ENCODE measurements around the gene RPL35.

Gene RPL35

DNA sequence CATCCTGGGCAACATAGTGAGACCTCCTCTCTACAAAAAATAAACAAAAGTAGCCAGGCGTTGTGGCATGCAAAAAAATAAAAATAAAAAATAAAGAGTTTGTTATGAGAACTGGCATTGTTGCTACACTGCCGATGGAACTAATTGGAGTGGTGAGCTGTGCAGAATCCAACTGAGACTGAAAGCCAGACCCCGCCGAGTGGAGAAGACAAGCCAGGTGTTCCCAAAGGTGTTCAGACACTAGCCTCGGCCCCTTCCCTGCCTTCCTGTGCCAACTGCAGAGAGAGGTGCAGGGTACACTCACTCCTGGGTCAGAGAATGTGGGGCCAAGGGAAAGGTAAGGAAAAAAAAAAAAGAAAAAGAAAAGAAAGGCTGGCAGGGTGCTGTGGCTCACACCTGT lies 46.2 kb downstream of the RPL35 start:
- no peak for DNase-seq

DNA sequence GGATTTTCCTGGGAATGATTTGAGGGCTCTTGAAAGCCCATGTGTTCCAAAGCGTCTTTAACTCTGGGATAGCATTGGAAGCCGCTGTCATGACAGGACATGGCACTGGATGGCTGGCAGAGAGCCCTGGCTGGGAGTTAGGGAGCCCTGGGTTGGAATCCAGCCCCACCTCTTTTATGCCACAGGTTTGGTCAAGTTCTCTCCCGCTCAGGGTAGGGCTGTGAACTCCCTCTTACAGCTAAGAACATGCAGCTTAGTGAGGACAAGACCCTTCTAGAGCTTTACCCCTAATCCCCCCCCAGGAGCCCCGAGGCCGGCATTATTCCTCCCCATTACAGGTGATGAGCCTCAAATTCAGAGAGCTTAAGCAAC lies 47.6 kb downstream of the RPL35 start:
- DNase-seq = no peak

DNA sequence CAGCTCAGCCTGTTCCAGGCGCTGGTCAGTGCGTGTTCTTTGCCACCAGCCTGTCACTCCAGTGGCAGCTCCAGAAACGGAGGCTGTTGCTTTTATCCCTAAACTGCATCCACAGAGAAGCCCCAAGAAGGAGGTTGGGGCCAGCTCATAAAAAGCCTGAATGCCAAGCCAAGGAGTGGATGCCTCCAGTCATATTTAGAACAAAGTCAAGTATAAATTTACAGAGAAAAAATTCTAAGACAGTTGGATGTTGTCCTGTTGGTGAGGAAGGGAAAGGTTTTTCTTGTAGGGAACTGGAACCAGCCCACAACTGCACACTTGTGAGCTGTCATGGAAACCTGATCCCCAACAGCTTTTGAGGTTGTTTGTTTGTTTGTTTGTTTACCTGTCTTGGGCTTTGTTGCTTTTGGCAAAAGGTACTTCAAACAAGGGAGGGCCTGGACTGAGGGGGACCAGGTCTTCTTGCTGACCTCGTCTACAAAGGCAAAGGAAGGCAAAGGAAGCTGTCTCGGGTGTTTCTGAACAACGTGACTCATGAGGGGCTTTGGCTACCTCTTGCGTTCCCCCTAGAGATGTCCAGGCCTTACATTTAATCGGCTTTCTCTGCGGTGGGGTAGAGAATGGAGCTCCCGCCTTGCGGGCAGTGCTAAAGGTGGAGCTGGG lies 48.1 kb downstream of the RPL35 start:
- no peak for DNase-seq

DNA sequence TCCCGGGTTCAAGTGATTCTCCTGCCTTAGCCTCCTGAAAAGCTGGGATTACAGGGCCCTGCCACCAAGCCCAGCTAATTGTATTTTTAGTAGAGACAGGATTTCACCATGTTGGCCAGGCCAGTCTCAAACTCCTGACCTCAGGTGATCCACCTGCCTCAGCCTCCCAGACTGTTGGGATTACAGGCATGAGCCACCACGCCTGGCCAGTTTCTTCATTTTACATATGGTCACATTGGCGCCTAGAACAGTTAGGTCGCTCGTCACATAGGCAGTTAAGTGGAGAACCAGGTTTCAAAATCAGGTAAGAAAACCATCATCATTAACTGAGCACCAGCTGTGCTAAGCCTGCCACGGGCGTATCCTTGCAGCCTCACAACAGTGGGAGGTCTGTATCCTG lies 48.7 kb downstream of the RPL35 start:
- no peak for DNase-seq

DNA sequence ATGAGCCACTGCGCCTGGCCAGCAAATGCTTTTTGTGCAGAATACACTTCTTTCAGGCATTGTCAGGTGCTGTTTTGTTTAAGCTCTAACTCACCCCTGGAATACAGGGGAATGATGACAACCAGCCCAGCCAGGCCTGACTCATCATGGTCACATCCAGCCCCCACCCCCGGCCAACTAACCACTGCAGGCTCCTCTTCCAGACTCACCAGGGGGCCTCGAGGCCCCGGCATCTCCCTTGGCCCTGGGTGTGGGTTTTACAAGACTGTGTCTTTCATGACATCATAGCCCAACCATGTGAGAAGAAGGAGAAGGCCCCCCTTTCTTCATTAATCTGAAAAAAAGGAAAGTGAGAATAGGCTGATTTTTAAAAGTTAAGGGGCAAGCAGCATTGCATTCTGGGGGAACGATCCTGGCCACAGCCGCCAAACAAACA lies 49.3 kb downstream of the RPL35 start:
- no peak for DNase-seq

DNA sequence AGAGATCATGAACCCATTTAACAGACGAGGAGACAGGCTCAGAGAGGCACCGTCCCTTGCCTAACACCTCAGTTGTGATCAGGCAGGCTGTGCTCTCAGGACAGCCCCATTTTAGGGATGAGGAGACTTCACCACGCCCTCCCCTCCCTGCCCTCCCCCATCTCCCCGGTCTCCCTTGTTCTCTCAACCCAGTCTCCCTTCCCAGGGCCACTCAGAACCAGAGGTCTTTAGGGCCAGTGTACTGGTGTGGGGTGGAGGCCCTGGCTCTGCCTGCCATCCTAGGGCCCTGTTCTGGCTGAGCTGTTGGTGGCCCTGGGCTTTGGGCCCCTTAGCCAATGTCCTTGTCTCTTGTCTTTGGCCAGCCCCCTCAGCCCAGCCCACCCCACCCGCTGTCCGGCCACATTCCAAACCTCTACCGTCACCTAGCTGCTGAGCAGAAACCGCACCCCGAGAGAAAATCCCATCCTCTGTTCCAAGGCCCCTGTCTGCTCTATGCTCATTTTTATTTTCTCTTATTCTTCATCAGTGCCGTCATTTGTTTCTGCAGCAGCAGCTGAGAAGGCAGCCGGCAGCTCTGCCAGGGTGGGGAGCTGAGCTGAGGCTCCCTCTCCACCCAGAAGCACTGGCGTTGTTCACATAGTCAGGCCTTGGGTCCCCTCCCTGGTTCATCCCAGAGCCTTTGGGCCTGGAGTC lies 50.9 kb downstream of the RPL35 start:
- DNase-seq = no peak

DNA sequence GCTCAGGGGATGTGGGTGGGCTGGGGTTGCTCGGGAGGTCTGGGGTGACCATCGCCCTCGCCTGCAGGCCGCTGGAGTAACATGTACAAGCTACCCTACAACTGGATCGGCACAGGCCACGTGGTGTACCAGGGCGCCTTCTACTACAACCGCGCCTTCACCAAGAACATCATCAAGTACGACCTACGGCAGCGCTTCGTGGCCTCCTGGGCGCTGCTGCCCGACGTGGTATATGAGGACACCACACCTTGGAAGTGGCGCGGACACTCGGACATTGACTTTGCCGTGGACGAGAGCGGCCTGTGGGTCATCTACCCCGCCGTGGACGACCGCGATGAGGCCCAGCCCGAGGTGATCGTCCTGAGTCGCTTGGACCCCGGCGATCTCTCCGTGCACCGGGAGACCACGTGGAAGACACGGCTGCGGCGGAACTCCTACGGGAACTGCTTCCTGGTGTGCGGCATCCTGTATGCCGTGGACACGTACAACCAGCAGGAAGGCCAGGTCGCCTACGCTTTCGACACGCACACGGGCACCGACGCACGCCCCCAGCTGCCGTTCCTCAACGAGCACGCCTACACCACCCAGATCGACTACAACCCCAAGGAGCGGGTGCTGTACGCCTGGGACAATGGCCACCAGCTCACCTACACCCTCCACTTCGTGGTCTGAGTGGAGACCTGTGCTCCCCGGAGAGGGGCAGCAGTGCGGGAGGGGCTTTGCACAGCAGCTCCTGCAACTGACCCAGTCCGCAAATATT lies 51.8 kb downstream of the RPL35 start:
- no peak for DNase-seq

DNA sequence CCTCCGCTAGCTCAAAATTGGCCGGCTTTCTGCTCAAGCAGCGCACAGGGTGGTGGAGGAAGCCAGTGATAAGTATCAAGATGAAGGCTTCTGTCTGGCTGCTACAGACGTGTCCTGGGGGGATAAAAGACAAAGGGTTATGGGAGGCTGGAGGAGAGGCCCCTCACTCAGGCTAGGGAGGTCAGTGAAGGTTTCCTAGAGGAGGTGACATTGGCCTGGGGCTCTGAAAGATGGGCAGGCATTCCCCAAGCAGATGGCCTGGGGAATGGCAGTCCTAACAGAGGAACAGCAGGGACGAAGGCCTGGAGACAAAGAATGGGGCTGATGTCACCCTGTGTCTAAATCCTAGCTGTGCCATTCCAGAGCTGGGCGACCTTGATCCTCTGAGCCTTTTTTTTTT lies 52.5 kb downstream of the RPL35 start:
- DNase-seq = no peak

DNA sequence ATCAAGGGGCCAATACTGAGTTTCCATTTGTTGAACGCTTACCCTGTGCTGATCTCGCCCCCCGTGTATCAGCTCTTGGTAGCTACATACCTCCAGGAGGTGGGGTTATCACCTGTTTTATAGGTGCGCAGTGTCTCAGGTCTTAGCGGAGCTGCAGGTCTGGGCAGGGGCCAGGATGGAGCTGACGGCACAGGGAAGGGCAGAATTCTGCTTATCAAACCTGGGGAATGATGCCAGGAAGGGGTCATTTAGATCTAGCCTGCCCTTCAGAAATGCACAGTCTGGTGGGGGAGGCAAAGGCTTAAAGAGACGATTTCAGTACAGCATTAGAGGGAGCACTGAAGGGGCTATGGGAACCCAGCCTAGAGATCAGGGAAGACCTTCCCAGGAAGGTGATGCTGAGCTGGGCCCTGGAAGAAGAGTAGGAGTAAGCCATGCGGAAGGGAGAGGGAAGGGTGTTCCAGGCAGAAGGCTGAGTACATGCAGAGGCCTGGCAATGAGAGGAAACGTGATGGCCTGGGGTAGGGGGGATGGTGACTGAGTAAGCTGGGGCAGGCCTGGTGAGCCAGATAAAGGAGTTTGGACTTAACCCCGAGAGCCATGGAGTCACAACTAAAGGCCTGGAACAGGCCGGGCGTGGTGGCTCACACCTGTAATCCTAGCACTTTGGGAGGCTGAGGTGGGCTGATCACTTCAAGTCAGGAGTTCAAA lies 53.4 kb downstream of the RPL35 start:
- no peak for DNase-seq

All from activated CD4-positive, alpha-beta T cell treated with anti-CD3 and anti-CD28 coated beads, Interleukin-2, amount 50 U/mL, for 16 hours (primary cell).